Right lobe of liver (tissue), 6 donors: ENCODE data around the gene ZGRF1. TPM values are rescaled to one million over a fixed set of nuclear protein-coding genes. Genes with fewer than 3 reads are reported as not detected.
"Not testable (repeated sequence)": the region's sequence is repeated elsewhere in the genome, so short reads cannot be mapped to it uniquely, and the experiment has no call there.

Source experiments
- ATAC-seq, 4 donors: fragments of 200-7000 bp; cut with Tn5 transposase; one replicate each; pipeline ENCODE4 v1.9.1; 2020; ENCODE audit warnings: mild to moderate bottlenecking in 4 of 4, moderate library complexity in 4 of 4
- DNase-seq, 3 donors: peaks; one replicate each; pipeline ENCODE4 v3.0.0-alpha.2; 2020
- H3K27ac ChIP-seq, 3 donors: fragments of 200-600 bp; one replicate each; pipeline ENCODE4 v1.8.0; 2022
- H3K27me3 ChIP-seq, 2 donors: fragments of 200-600 bp; one replicate each; pipeline ENCODE4 v1.8.0; 2022
- H3K36me3 ChIP-seq, 4 donors: fragments of 200-600 bp; sonication (generic) in 1 of 4; one replicate each; pipeline versions ENCODE4 v1.5.1 to v1.8.0; 2017 to 2022; ENCODE audit warnings: control low read depth in 1 of 4
- H3K4me1 ChIP-seq, 4 donors: fragments of 200-600 bp; sonication (generic) in 1 of 4; one replicate each; pipeline versions ENCODE4 v1.5.1 to v1.8.0; 2017 to 2022; ENCODE audit warnings: control low read depth in 1 of 4
- H3K4me3 ChIP-seq, 3 donors: fragments of 200-600 bp; one replicate each; pipeline ENCODE4 v1.8.0; 2022
- H3K9me3 ChIP-seq, 4 donors: fragments of 200-600 bp; sonication (generic) in 1 of 4; one replicate each; pipeline versions ENCODE4 v1.5.1 to v1.8.0; 2017 to 2022; ENCODE audit warnings: control low read depth in 1 of 4
- POLR2A ChIP-seq: fragments of 450-650 bp; IDR thresholded peaks from one replicate; pipeline ENCODE4 v1.6.1; 2017; ENCODE audit warnings: antibody characterized with exemption, mild to moderate bottlenecking
- WGBS: methylation state at CpG from one replicate; pipeline ENCODE4 v1.1.6; 2018; ENCODE audit warnings: low coverage, low lambda C conversion rate; ENCODE audit not compliant: insufficient coverage; ENCODE audit errors: missing lambda C conversion rate; 5-methylcytosine and 5-hydroxymethylcytosine counted together
- intact Hi-C, 2 donors: fragments of 100-400 bp; cut with DNase I; formaldehyde crosslinking; loops; one replicate each; pipeline versions ENCODE4 v1.11.2 to v1.14.1; 2022
- total RNA-seq, 6 experiments: library from RNA; depleted of rRNA in 2 of 6; stranded (reverse); fragments of >200 nt in 2 of 6; fragmentation: NEBNext Ultra II Directional in 3 of 6; extraction: Animal tissue kit (Norgen Biotek cat#: 25700) in 3 of 6; gene quantifications; one replicate each; pipeline versions ENCODE4 v1.1.0 to v1.2.4, GENCODE V29; 2016 to 2023
- TF ChIP-seq, protein P1 (sequence below), 4 donors: fragments of 200-600 bp in 3 of 4; fragments of 450-650 bp in 1 of 4; IDR thresholded peaks; one replicate each; pipeline versions ENCODE4 v1.5.1 to v1.8.0; 2016 to 2022; ENCODE audit warnings: antibody characterized with exemption in 4 of 4, mild to moderate bottlenecking in 2 of 4
- donor health status: DM: no; HTN: yes; CAD: no.
- donor health status: DM: no; HTN: no; CAD: no.
- donor health status: DM: no; HTN: no; CAD: no.
- donor health status: DM: no; HTN: yes; CAD: no.
- donor health status: DM: no; HTN: yes; CAD: no.

Gene ZGRF1
- total RNA-seq, 6 experiments from 2014 or later: 0.71 to 3.7 (median 2.0) TPM

DNA sequence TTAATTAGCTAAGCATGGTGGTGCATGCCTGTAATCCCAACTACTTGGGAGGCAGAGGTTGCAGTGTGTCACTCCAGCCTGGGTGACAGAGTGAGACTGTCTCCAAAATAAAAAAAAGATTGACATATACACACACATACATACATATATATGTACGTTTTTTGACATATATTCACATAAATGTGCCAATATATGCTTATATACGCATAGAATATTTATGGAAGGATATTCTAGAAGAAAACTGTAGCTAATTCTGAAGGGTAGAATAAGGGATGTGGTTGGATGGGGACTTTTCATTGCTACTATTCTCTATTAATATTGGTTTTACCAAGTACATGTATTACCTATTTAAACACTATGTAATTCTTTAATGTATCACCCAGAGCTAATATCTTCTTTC, 19.7 kb downstream of the ZGRF1 start:
- intact Hi-C loops: no loop called here
- ATAC-seq: no peak
- 96% methylated on average over 2 of the region's 2 CpGs for WGBS

DNA sequence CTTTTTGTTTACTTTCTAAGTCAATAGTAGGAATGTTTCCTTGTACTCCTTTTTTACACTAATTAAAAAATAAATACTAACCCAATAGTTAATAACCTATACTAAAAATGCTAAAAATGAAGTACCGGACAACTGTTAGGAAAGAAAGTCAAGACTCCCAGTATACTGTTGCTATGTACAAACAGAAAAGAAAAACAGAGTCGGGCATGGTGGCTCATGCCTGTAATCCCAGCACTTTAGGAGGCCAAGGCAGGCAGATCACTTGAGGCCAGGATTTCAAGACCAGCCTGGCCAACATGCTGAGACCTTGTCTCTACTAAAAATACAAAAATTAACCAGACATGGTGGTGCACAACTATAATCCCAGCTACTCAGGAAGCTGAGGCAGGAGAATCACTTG, 23.9 kb downstream of the ZGRF1 start:
- H3K9me3 ChIP-seq, ATAC-seq, H3K4me3 ChIP-seq, H3K36me3 ChIP-seq, H3K27me3 ChIP-seq, DNase-seq, H3K27ac ChIP-seq, H3K4me1 ChIP-seq, intact Hi-C loops: not testable (repeated sequence)
- 80% methylated on average over 2 of the region's 2 CpGs for WGBS

More for the DNA sequence above, 19.7 kb downstream of the ZGRF1 start:
- no peak overlapping the region for H3K27ac ChIP-seq
- no peak for TF ChIP-seq POLR2A
- TF ChIP-seq, protein P1, sequence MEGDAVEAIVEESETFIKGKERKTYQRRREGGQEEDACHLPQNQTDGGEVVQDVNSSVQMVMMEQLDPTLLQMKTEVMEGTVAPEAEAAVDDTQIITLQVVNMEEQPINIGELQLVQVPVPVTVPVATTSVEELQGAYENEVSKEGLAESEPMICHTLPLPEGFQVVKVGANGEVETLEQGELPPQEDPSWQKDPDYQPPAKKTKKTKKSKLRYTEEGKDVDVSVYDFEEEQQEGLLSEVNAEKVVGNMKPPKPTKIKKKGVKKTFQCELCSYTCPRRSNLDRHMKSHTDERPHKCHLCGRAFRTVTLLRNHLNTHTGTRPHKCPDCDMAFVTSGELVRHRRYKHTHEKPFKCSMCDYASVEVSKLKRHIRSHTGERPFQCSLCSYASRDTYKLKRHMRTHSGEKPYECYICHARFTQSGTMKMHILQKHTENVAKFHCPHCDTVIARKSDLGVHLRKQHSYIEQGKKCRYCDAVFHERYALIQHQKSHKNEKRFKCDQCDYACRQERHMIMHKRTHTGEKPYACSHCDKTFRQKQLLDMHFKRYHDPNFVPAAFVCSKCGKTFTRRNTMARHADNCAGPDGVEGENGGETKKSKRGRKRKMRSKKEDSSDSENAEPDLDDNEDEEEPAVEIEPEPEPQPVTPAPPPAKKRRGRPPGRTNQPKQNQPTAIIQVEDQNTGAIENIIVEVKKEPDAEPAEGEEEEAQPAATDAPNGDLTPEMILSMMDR (IDR thresholded peaks at IDR 0.05): no peak
- DNase-seq: no peak
- no peak overlapping the region for H3K4me3 ChIP-seq
- H3K36me3 ChIP-seq: no peaks in the 10 kb centered on the region
- H3K4me1 ChIP-seq: no peaks in the 10 kb centered on the region
- no peaks in the 10 kb centered on the region for H3K9me3 ChIP-seq
- no peaks in the 10 kb centered on the region for H3K27me3 ChIP-seq

DNA sequence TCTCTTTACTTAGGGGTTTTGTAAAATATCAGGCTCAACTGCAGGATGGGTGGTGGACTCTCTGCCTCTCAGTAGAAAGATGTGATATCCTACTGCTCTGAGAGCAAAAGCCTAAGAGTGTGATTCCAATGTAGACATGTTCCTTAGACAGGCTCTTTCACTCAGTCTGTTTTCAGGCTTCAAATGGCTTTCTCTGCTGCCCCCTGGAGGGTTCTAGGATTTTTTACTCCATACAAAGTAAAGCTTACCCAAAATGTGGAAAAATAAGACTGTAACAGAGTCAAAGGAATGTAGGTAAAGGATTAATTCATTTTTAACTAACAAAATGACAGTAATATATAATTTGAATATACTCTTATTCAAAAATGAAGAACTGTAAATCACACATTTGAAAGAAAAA, 32.1 kb downstream of the ZGRF1 start:
- intact Hi-C loops: no loop called here

DNA sequence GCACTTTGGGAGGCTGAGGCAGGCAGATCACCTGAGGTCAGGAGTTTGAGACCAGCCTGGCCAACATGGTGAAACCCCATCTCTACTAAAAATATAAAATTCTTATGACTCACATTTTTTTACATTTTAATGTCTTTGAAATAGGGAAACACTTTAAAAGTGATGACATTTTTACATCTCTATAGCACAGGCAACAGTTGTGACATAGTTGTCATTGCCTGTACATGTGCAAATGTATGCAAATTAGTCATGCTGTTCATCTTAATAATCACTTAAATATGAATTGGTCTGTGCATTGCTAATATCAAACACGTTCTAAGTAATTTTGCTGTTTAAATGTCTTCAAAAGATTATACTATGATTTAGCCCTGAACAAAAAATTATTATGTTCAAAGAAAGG, 41.7 kb downstream of the ZGRF1 start:
- Histone ChIP-seq H3K27me3 (no peaks in the 10 kb centered on the region), H3K36me3 (no peaks in the 10 kb centered on the region), H3K9me3 (no peaks in the 10 kb centered on the region), H3K4me1 (no peaks in the 10 kb centered on the region), H3K27ac (no peak overlapping the region), H3K4me3 (no peak overlapping the region)
- 87% methylated on average over 1 of the region's 1 CpG for WGBS
- no peak for DNase-seq
- no peak for ATAC-seq
- no peak for TF ChIP-seq POLR2A
- TF ChIP-seq, protein P1 (IDR thresholded peaks at IDR 0.05): no peak
- intact Hi-C loops: no loop called here

More for the DNA sequence above, 32.1 kb downstream of the ZGRF1 start:
- no peaks in the 10 kb centered on the region for H3K36me3 ChIP-seq
- TF ChIP-seq POLR2A: no peak
- TF ChIP-seq, protein P1 (IDR thresholded peaks at IDR 0.05): peak; percentile 50 to 75 (median 66)
- no peak overlapping the region for H3K27ac ChIP-seq
- H3K4me1 ChIP-seq: no peaks in the 10 kb centered on the region
- H3K9me3 ChIP-seq: no peaks in the 10 kb centered on the region
- ATAC-seq (peak; percentile 84 to 90 (median 86)), DNase-seq (no peak)
- H3K4me3 ChIP-seq: no peak overlapping the region
- no peaks in the 10 kb centered on the region for H3K27me3 ChIP-seq

DNA sequence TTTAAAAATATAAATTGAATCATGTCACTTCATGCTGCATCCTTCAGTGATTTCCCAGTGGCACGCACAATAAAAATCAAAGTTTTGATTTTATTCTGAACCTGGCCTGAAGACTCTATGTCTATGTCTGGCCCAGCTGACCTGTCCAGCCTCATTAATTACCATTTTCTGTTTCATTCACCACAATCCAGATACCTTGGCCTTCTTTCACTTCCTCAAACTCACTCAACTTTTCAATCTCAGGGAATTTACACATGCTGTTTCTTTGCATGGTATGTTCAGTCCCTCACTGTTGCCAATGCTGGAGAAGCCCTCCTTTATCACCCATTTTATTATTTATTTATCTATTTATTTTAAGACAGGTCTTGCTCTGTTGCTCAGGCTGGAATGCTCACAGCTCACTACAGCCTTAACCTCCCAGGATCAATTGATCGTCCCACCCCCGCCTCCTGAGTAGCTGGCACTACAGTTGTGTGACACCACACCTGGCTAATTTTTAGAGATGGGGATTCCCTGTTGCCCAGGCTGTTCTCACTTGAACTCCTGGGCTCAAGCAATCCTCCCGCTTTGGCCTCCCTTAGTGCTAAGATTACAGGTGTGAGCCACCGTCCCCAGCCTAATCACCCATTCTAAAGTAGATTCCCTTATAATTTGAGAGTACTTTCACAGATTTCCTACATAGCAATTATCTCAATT, 43.1 kb downstream of the ZGRF1 start:
- H3K4me3 ChIP-seq: no peak overlapping the region
- intact Hi-C loops: no loop called here
- no peaks in the 10 kb centered on the region for H3K4me1 ChIP-seq
- TF ChIP-seq POLR2A: no peak
- TF ChIP-seq, protein P1 (IDR thresholded peaks at IDR 0.05): no peak
- H3K36me3 ChIP-seq: no peaks in the 10 kb centered on the region
- WGBS: 92% methylated on average over 4 of the region's 5 CpGs
- no peaks in the 10 kb centered on the region for H3K9me3 ChIP-seq
- no peak for ATAC-seq
- no peak for DNase-seq
- H3K27me3 ChIP-seq: no peaks in the 10 kb centered on the region
- no peak overlapping the region for H3K27ac ChIP-seq
